ENCODE data around the gene KRTAP3-3. TPM values are rescaled to one million over a fixed set of nuclear protein-coding genes. Genes with fewer than 3 reads are reported as not detected.
"Not testable (repeated sequence)": the region's sequence is repeated elsewhere in the genome, so short reads cannot be mapped to it uniquely, and the experiment has no call there.

KRTAP3-3 gene
- not detected for total RNA-seq

- TF ChIP-seq CTCF (IDR thresholded peaks at IDR 0.05; ENCODE audit: low read depth) = no peak
Observed at GRCh38 chr17:40993839-40994238, at the start of gene KRTAP3-3. Gene KRTAP3-3 (minus strand): TSS chr17:40994164. CDS start chr17:40994097, 67 bp downstream.

DNA sequence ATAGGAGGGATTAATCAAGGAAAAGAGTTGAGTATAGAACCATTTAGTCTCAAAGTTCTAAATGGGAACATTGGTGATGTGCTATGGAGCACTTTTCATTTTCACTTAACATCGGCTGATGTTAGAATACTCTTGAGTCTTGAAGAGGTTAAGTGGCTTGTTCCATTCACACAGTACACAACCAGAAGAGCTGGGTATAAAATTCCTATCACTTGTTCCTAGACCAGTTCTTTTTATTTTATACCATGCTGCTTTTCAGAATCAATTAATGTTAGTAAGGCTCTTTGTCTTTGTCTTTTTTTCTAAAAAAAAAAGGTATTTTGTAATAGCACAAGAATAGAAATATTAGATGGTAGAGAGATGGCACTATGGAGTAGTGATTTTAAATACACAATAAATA is 49.0 kb upstream of the KRTAP3-3 start:
- no peak for TF ChIP-seq CTCF (IDR thresholded peaks at IDR 0.05; ENCODE audit: low read depth)

DNA sequence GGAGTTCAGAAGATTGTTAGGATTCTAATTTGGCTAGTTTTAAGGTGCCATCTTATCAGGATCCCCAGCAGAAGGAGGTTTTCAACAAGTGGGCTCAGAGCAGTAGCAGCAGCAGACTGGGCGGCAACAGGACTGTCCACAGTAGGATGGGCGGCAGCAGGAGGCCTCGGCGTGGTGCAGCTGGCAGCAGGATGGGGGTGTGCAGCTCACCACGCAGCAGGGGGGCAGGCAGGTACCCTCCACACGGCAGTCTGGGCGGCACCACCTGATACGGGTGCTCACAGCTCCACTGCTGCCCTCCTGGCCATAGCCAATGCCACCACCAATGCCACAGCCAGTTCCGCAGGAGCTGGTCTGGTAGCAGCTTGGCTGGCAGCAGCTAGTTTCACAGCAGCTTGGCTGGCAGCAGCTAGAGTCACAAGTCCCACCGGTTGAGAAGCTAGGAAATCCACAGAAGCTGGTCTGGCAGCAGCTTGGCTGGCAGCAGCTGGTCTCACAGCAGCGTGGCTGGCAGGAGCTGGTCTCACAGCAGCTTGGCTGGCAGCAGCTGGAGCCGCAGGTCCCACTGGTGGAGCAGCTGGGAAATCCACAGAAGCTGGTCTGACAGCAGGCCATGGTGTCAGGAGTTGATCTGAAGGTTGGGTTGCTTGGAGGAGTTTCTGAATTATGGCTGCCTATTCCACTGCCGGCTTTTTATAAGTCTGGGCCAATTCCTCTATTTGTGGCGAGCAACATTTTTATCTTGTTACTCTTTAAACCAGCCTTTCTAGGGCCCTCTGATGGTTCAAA is 47.0 kb upstream of the KRTAP3-3 start, which contains the start of gene KRTAP1-1:
Gene KRTAP1-1 (minus strand): TSS at position 668 of the 789 bp plus-strand sequence. CDS start 53 bp downstream, at position 615.
- not testable (repeated sequence) for TF ChIP-seq CTCF (IDR thresholded peaks at IDR 0.05; ENCODE audit: low read depth)

- TF ChIP-seq CTCF (IDR thresholded peaks at IDR 0.05; ENCODE audit: low read depth) = no peak
Observed at GRCh38 chr17:41037853-41038350, 43.9 kb upstream of the KRTAP3-3 start.

- not testable (repeated sequence) for TF ChIP-seq CTCF (IDR thresholded peaks at IDR 0.05; ENCODE audit: low read depth)
Observed at GRCh38 chr17:41034346-41034935, 40.5 kb upstream of the KRTAP3-3 start, which contains the start of gene KRTAP1-3. Gene KRTAP1-3 (minus strand): TSS chr17:41034874. CDS start chr17:41034821, 53 bp downstream.

DNA sequence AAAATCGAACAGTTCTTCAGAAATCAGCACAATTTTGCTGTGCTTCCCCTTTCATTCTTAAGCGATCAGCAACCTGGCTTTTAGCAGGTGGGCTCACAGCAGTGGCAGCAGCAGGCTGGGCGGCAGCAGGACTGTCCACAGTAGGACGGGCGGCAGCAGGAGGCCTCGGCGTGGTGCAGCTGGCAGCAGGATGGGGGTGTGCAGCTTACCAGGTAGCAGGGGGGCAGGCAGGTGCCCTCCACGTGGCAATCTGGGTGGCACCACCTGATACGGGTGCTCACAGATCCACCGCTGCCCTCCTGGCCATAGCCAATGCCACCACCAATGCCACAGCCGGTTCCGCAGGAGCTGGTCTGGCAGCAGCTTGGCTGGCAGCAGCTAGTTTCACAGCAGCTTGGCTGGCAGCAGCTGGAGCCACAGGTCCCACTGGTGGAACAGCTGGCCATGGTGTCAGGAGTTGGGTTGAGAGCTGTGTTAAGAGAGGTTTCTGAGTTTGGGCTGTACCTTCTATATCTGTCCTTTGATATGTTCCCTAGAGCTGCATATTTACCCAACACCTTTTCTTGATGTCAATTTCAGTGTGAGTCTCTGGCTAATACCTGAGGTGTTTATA is 35.8 kb upstream of the KRTAP3-3 start, which contains the start of gene KRTAP1-4:
Gene KRTAP1-4 (minus strand): TSS at position 563 of the 613 bp plus-strand sequence. CDS start 117 bp downstream, at position 446.
- no peak for TF ChIP-seq CTCF (IDR thresholded peaks at IDR 0.05; ENCODE audit: low read depth)
